ENCODE measurements around the gene TPCN2.

TPCN2 gene

GRCh38 chr11:69010964-69011623, 37.6 kb upstream of the TPCN2 start:
- peak overlapping the region; percentile 69 for H3K4me3 ChIP-seq (ENCODE audit: control insufficient read depth, low read depth, low read length)
- DNase-seq (ENCODE audit: low read depth) = peak; percentile 46
- no peak for TF ChIP-seq CTCF (IDR thresholded peaks at IDR 0.05; ENCODE audit: control insufficient read depth, insufficient read depth, low read depth, low read length, missing control alignments)

GRCh38 chr11:69011624-69012091, 37.1 kb upstream of the TPCN2 start:
- TF ChIP-seq CTCF (IDR thresholded peaks at IDR 0.05; ENCODE audit: control insufficient read depth, insufficient read depth, low read depth, low read length, missing control alignments) = no peak
- H3K4me3 ChIP-seq (ENCODE audit: control insufficient read depth, low read depth, low read length) = peak overlapping the region; percentile 69
- DNase-seq (ENCODE audit: low read depth) = no peak

- peak overlapping the region; percentile 69 for H3K4me3 ChIP-seq (ENCODE audit: control insufficient read depth, low read depth, low read length)
- DNase-seq (ENCODE audit: low read depth) = no peak
- TF ChIP-seq CTCF (IDR thresholded peaks at IDR 0.05; ENCODE audit: control insufficient read depth, insufficient read depth, low read depth, low read length, missing control alignments) = no peak
Observed at GRCh38 chr11:69012092-69013008, 36.4 kb upstream of the TPCN2 start.

GRCh38 chr11:69013009-69013951, 35.5 kb upstream of the TPCN2 start, which contains the start of gene MRGPRF:
MRGPRF (minus strand) TSS chr11:69013246; CDS start chr11:69009901, 3,345 bp downstream.
- peak within 1 kb of the TSS; percentile 69 for H3K4me3 ChIP-seq (ENCODE audit: control insufficient read depth, low read depth, low read length)
- TF ChIP-seq CTCF (IDR thresholded peaks at IDR 0.05; ENCODE audit: control insufficient read depth, insufficient read depth, low read depth, low read length, missing control alignments) = peak; percentile 82

GRCh38 chr11:69014084-69014851, 34.5 kb upstream of the TPCN2 start:
- no peak for TF ChIP-seq CTCF (IDR thresholded peaks at IDR 0.05; ENCODE audit: control insufficient read depth, insufficient read depth, low read depth, low read length, missing control alignments)
- H3K4me3 ChIP-seq (ENCODE audit: control insufficient read depth, low read depth, low read length) = peak overlapping the region; percentile 69; the same call in 1 of the 2 replicates
- no peak for DNase-seq (ENCODE audit: low read depth)

More at GRCh38 chr11:69013009-69013951, 35.5 kb upstream of the TPCN2 start, which contains the start of gene MRGPRF:
- DNase-seq (ENCODE audit: low read depth) = peak; percentile 64
